OCI-LY3 (cell line): ENCODE results near the gene C5.

Experiments
- H2AFZ ChIP-seq: fragments of 200-600, 300-600 bp; shearing (Covaris generic); 2 replicates; pipeline ENCODE4 v1.6.0; 2014; ENCODE audit warnings: antibody characterized with exemption, low read depth, low read length
- H3K27ac ChIP-seq: fragments of 200-600, 300-600 bp; sonication (generic); 2 replicates; pipeline ENCODE4 v1.5.1; 2014; ENCODE audit warnings: mild to moderate bottlenecking, low read length, moderate library complexity, mixed read lengths
- H3K27me3 ChIP-seq: fragments of 200-600, 300-600 bp; sonication (generic); 2 replicates; pipeline ENCODE4 v1.6.1; 2014; ENCODE audit warnings: low read depth, low read length, mixed read lengths
- H3K36me3 ChIP-seq: fragments of 200-600, 300-600 bp; sonication (generic); replicated peaks from 2 replicates; pipeline ENCODE3; 2014; ENCODE audit warnings: low read depth, low read length, mixed read lengths
- H3K4me1 ChIP-seq: fragments of 300-600, 200-600 bp; sonication (generic); 2 replicates; pipeline ENCODE4 v1.6.1; 2014; ENCODE audit warnings: low read length, mixed read lengths
- H3K4me2 ChIP-seq: fragments of 200-600, 300-600 bp; sonication (generic); 2 replicates; pipeline ENCODE4 v1.6.1; 2014; ENCODE audit warnings: low read length, mixed read lengths
- H3K4me3 ChIP-seq: fragments of 300-600, 200-600 bp; sonication (generic); 2 replicates; pipeline ENCODE4 v1.5.1; 2014; ENCODE audit warnings: antibody characterized with exemption, mild to moderate bottlenecking, low read length, moderate library complexity
- H3K79me2 ChIP-seq: fragments of 300-600, 200-600 bp; shearing (Covaris generic); 2 replicates; pipeline ENCODE4 v1.6.1; 2014; ENCODE audit warnings: mild to moderate bottlenecking, low read length, mixed read lengths
- H3K9ac ChIP-seq: fragments of 300-600, 200-600 bp; shearing (Covaris generic); 2 replicates; pipeline ENCODE4 v1.6.0; 2014; ENCODE audit warnings: mild to moderate bottlenecking, low read length, moderate library complexity
- H3K9me3 ChIP-seq: fragments of 200-600, 300-600 bp; shearing (Covaris generic); 2 replicates; pipeline ENCODE4 v1.6.1; 2014; ENCODE audit warnings: low read length, mixed read lengths; ENCODE audit not compliant: insufficient read depth
- H4K20me1 ChIP-seq: fragments of 200-600, 300-600 bp; sonication (generic); 2 replicates; pipeline ENCODE4 v1.6.1; 2016; ENCODE audit warnings: low read length, mixed read lengths; ENCODE audit not compliant: insufficient read depth
- EZH2phosphoT487 ChIP-seq: fragments of 200-600 bp; shearing (Covaris generic); IDR thresholded peaks from 2 replicates; pipeline ENCODE4 v1.6.1; 2018; ENCODE audit warnings: antibody characterized with exemption, mixed run types, low read depth
- TF ChIP-seq, protein P1 (sequence below): fragments of 200-600, 300-600 bp; sonication (generic); IDR thresholded peaks from 2 replicates; pipeline ENCODE4 v1.5.1; 2014; ENCODE audit warnings: antibody characterized with exemption, low read length, low read depth

The C5 gene

DNA sequence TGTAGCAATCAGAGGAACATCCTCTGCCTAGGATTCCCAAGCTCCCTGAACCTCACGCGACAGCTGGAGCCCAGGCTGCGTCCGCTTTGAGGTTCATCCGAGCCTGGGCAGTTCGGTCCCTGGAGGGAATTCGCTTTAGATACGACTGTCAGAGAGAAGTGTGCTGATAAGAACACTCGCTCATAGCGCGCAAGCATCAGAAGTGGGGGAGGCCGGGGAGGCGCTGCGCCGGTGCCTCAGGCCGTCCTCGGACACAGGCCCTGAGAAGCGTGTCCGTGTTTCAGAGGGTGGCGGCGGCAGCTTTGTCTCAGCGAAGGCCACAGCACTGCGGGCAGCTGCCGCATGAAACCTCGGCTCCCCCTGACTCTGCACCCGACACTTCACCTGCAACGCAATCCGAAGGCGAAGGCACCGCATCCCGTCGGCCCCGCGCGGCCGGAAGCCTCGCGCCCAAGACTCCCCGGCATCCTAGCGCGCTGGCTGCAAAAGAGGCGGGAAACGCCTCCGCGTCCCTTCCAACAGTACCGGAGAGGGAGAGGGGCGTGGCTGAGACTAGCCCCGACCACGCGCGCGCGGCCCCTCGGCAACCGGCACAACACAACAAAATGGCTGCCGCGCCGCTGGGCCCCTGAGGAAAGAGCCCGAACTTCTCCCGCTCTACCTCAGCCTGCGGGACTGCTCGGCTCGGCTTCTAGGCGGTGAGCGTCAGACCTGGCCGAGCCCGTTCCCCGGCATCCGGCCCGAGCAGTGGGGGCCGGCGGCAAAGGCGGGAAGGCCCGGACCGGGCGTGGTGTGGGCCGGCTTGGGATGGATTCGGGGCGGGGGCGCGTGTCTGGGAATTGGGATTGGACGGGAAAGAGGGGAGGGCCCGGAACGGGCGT is 24.5 kb upstream of the C5 start, which contains the start of gene CNTRL:
Gene CNTRL (plus strand): TSS at position 586 of the 881 bp plus-strand sequence. CDS start 13,372 bp downstream, outside the sequence.
- H3K9me3 ChIP-seq, result peaks cover 3% of the 10 kb centered on the region; the same call in 1 of the 2 replicates
- H2AFZ ChIP-seq, result peak within 1 kb of the TSS; percentile 80
- peak within 1 kb of the TSS; percentile 93 for H3K9ac ChIP-seq
- peaks cover 41% of the 10 kb centered on the region for H3K4me1 ChIP-seq
- peaks cover 52% of the 10 kb centered on the region for H3K79me2 ChIP-seq
- no peak for TF ChIP-seq EZH2phosphoT487
- TF ChIP-seq, protein P1, sequence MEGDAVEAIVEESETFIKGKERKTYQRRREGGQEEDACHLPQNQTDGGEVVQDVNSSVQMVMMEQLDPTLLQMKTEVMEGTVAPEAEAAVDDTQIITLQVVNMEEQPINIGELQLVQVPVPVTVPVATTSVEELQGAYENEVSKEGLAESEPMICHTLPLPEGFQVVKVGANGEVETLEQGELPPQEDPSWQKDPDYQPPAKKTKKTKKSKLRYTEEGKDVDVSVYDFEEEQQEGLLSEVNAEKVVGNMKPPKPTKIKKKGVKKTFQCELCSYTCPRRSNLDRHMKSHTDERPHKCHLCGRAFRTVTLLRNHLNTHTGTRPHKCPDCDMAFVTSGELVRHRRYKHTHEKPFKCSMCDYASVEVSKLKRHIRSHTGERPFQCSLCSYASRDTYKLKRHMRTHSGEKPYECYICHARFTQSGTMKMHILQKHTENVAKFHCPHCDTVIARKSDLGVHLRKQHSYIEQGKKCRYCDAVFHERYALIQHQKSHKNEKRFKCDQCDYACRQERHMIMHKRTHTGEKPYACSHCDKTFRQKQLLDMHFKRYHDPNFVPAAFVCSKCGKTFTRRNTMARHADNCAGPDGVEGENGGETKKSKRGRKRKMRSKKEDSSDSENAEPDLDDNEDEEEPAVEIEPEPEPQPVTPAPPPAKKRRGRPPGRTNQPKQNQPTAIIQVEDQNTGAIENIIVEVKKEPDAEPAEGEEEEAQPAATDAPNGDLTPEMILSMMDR, result 0 out of 2 replicates have a peak, but pooled peaks have one; percentile 4
- peak within 1 kb of the TSS; percentile 70 for H3K27ac ChIP-seq
- 0 out of 2 replicates have a peak, but pooled peaks cover 4% of the 10 kb centered on the region for H4K20me1 ChIP-seq
- peak within 1 kb of the TSS; percentile 94 for H3K4me2 ChIP-seq
- H3K36me3 ChIP-seq, result no peaks in the 10 kb centered on the region
- H3K27me3 ChIP-seq, result no peaks in the 10 kb centered on the region
- peak within 1 kb of the TSS; percentile 84 for H3K4me3 ChIP-seq

DNA sequence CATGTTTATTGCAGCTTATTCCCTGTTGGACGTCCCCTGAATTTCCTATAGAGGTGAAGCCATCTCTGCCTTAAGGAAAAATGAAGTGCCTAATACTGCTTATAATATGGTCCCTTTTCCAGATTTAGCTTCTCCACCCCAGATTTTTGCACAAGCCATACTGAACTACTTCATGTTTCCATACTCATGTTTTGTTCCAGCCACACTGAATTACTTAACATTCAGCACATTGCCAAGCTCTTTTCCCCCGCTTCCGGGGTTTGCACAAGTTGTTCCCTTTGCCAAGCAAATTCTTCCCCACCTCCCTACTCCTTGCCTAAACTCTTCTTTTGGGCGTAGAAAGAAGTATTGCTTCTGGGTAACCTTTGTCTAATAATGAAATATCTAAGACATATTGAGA is 23.0 kb upstream of the C5 start:
- TF ChIP-seq, protein P1, result no peak
- TF ChIP-seq EZH2phosphoT487, result no peak
- peaks cover 39% of the 10 kb centered on the region for H3K79me2 ChIP-seq
- H3K4me1 ChIP-seq, result peaks cover 41% of the 10 kb centered on the region
- peak overlapping the region; percentile 15; the same call in 1 of the 2 replicates for H3K27ac ChIP-seq
- H3K27me3 ChIP-seq, result no peaks in the 10 kb centered on the region
- 0 out of 2 replicates have a peak overlapping the region, but pooled peaks have one; percentile 7 for H3K4me2 ChIP-seq
- no peak overlapping the region for H3K9ac ChIP-seq
- peaks cover 3% of the 10 kb centered on the region; the same call in 1 of the 2 replicates for H3K9me3 ChIP-seq
- no peak overlapping the region for H3K4me3 ChIP-seq
- no peak overlapping the region for H2AFZ ChIP-seq
- no peaks in the 10 kb centered on the region for H3K36me3 ChIP-seq
- H4K20me1 ChIP-seq, result 0 out of 2 replicates have a peak, but pooled peaks cover 4% of the 10 kb centered on the region

DNA sequence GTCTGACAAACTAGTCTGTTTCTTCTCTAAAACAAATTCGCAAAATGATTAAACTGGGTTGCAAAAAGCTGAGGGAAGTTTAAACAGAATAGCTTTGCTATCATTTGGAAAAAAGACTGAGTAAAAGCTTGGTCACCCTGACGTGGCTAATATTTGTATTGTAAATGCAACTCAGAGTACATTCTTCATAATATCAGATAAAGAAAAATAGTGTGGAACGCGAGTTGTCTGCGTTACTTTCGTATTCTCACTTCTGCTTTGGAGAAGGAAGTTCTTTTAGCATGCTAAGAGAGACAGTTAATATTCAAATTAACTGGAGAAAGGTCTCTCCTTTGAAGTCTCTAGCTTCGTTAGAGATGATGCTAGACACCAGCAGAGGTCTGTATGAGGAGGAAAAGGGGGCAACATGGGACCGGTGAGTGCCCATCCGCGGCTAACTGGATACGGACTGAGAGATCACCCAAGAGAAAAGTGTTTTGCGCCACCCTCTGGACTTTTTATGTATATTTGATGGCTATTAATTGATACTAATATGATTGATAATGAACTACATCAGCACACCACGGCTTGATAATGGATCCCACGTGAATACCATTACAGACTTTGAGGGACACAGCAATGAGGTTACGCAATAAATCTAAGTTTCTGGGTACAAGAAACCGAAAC is 21.8 kb upstream of the C5 start:
- Histone ChIP-seq H3K4me1 (peaks cover 41% of the 10 kb centered on the region), H3K27ac (peak overlapping the region; percentile 94), H3K4me2 (peak overlapping the region; percentile 97), H3K79me2 (peaks cover 27% of the 10 kb centered on the region), H3K36me3 (no peaks in the 10 kb centered on the region), H3K9ac (peak overlapping the region; percentile 78), H3K9me3 (peaks cover 3% of the 10 kb centered on the region; the same call in 1 of the 2 replicates), H3K4me3 (peak overlapping the region; percentile 74), H2AFZ (peak overlapping the region; percentile 86; the same call in 1 of the 2 replicates), H3K27me3 (no peaks in the 10 kb centered on the region), H4K20me1 (0 out of 2 replicates have a peak, but pooled peaks cover 4% of the 10 kb centered on the region)
- TF ChIP-seq, protein P1, result 0 out of 2 replicates have a peak, but pooled peaks have one; percentile 16
- no peak for TF ChIP-seq EZH2phosphoT487

DNA sequence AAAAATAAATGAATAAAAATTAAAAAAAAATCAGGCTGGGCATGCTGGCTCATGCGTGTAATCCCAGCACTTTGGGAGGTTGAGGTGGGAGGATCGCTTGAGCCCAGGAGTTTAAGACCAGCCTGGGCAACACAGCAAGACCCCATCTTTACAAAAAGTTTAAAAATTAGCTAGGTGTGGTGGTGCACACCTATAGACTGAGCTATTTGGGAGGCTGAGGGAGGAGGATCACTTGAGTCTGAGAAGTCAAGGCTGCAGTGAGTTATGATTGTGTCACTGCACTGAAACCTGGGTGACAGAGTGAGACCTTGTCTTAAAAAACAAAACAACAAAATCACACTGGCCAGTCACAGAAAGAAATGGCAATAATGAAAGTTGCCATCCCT is 21.3 kb upstream of the C5 start:
- H3K9me3 ChIP-seq, result peaks cover 3% of the 10 kb centered on the region; the same call in 1 of the 2 replicates
- H4K20me1 ChIP-seq, result 0 out of 2 replicates have a peak, but pooled peaks cover 2% of the 10 kb centered on the region
- no peak for TF ChIP-seq EZH2phosphoT487
- TF ChIP-seq, protein P1, result no peak
- peaks cover 22% of the 10 kb centered on the region for H3K79me2 ChIP-seq
- peak overlapping the region; percentile 97 for H3K4me2 ChIP-seq
- H3K27me3 ChIP-seq, result no peaks in the 10 kb centered on the region
- H3K4me1 ChIP-seq, result peaks cover 36% of the 10 kb centered on the region
- peak overlapping the region; percentile 78 for H3K9ac ChIP-seq
- H3K27ac ChIP-seq, result peak overlapping the region; percentile 94
- H3K36me3 ChIP-seq, result no peaks in the 10 kb centered on the region
- no peak overlapping the region; the same call in 1 of the 2 replicates for H2AFZ ChIP-seq
- H3K4me3 ChIP-seq, result peak overlapping the region; percentile 74
